Breast epithelium (tissue), 3 donors: Measurements from ENCODE around the gene GOT1.

Experiments
- CTCF ChIP-seq, 3 donors: fragments of 450-650 bp; IDR thresholded peaks; one replicate each; pipeline ENCODE4 v1.5.1; 2016 to 2017; ENCODE audit warnings: antibody characterized with exemption in 3 of 3, mild to moderate bottlenecking in 3 of 3, moderate library complexity in 3 of 3
- POLR2A ChIP-seq: fragments of 450-650 bp; IDR thresholded peaks from one replicate; pipeline ENCODE4 v1.6.1; 2016; ENCODE audit warnings: antibody characterized with exemption, mild to moderate bottlenecking, moderate library complexity
- POLR2AphosphoS5 ChIP-seq, 3 donors: sonication (generic); formaldehyde crosslinking; IDR thresholded peaks; one replicate each; pipeline ENCODE4 v1.6.1; 2017; ENCODE audit warnings: antibody characterized with exemption in 3 of 3

GRCh38 chr10:99419688-99420087 is 10.7 kb downstream of the GOT1 start:
- TF ChIP-seq CTCF (IDR thresholded peaks at IDR 0.05): no peak
- no peak for TF ChIP-seq POLR2A
- TF ChIP-seq POLR2AphosphoS5 (IDR thresholded peaks at IDR 0.05): no peak
